PC-3 (cell line): ENCODE measurements around the gene SLC3A2. TPM values are rescaled to one million over a fixed set of nuclear protein-coding genes. Genes with fewer than 3 reads are reported as not detected.

Experiments used
- ATAC-seq: fragments of 200-7000 bp; cut with Tn5 transposase; 2 replicates; pipeline ENCODE4 v1.9.1; 2020; ENCODE audit warnings: mild to moderate bottlenecking, moderate library complexity
- BruUV-seq: library from RNA; stranded (reverse); fragments of 400-500 nt; replicated peaks from 2 replicates; lab custom pipeline; 2021; lab: Mats Ljungman, UMichigan
- CTCF ChIA-PET: fragments of 300-600 bp; sonication (Branson Sonifier 250); formaldehyde crosslinking; loops from one replicate; lab custom pipeline; 2022; ENCODE audit warnings: antibody characterized with exemption; lab: Charles Lee
- POLR2A ChIA-PET: fragments of 300-600 bp; sonication (Branson Sonifier 250); formaldehyde crosslinking; loops from one replicate; lab custom pipeline; 2022; ENCODE audit warnings: antibody characterized with exemption; ENCODE audit not compliant: unreplicated experiment; lab: Charles Lee
- DNase-seq: peaks from one replicate; pipeline ENCODE4 v3.0.0-alpha.2; 2015
- H2AFZ ChIP-seq: fragments of 300-600 bp; sonication (generic); 2 replicates; pipeline ENCODE4 v1.6.0; 2016; ENCODE audit warnings: antibody characterized with exemption, low read length
- H3F3A ChIP-seq: fragments of 300-600 bp; sonication (generic); one replicate; pipeline ENCODE4 v1.6.0; 2017; ENCODE audit warnings: antibody characterized with exemption, low read length, control low read depth, mild to moderate bottlenecking; ENCODE audit not compliant: unreplicated experiment
- H3K27ac ChIP-seq: fragments of 300-600 bp; sonication (generic); 2 replicates; pipeline ENCODE4 v1.5.1; 2016; ENCODE audit warnings: mild to moderate bottlenecking, low read length
- H3K27me3 ChIP-seq: fragments of 300-600 bp; sonication (generic); 2 replicates; pipeline ENCODE4 v1.6.1; 2016; ENCODE audit warnings: low read length, mixed read lengths
- H3K36me3 ChIP-seq: fragments of 300-600 bp; sonication (generic); 2 replicates; pipeline ENCODE4 v1.6.1; 2016; ENCODE audit warnings: low read depth, mixed run types, low read length, mixed read lengths
- H3K4me1 ChIP-seq: fragments of 300-600 bp; sonication (generic); 2 replicates; pipeline ENCODE4 v1.5.1; 2016; ENCODE audit warnings: low read length; ENCODE audit not compliant: insufficient read depth
- H3K4me2 ChIP-seq: fragments of 300-600 bp; sonication (generic); 2 replicates; pipeline ENCODE4 v1.6.0; 2016; ENCODE audit warnings: low read length
- H3K4me3 ChIP-seq: fragments of 300-600 bp; sonication (generic); 2 replicates; pipeline ENCODE4 v1.5.1; 2016; ENCODE audit warnings: mild to moderate bottlenecking, low read length, mixed read lengths
- H3K79me2 ChIP-seq: fragments of 300-600 bp; sonication (generic); 2 replicates; pipeline ENCODE4 v1.6.1; 2017; ENCODE audit warnings: low read length, mixed read lengths
- H3K9ac ChIP-seq: fragments of 300-600 bp; sonication (generic); 2 replicates; pipeline ENCODE4 v1.6.0; 2016; ENCODE audit warnings: mild to moderate bottlenecking, low read length
- H3K9me2 ChIP-seq: fragments of 300-600 bp; sonication (generic); replicated peaks from 2 replicates; pipeline ENCODE4 v1.6.1; 2016; ENCODE audit warnings: mixed run types, low read length, mixed read lengths
- H3K9me3 ChIP-seq: fragments of 300-600 bp; sonication (generic); 2 replicates; pipeline ENCODE4 v1.6.1; 2016; ENCODE audit warnings: low read length, mixed read lengths
- H4K20me1 ChIP-seq: fragments of 300-600 bp; sonication (generic); 2 replicates; pipeline ENCODE4 v1.6.1; 2016; ENCODE audit warnings: low read length, mixed read lengths
- CTCF ChIP-seq: fragments of 300-600 bp; sonication (generic); conservative IDR thresholded peaks from 2 replicates; pipeline ENCODE4 v1.5.1; 2017; ENCODE audit warnings: antibody characterized with exemption, low read depth, mild to moderate bottlenecking, low read length
- EZH2 ChIP-seq: fragments of 300-600 bp; sonication (generic); IDR thresholded peaks from one replicate; pipeline ENCODE4 v1.6.1; 2017; ENCODE audit warnings: antibody characterized with exemption, mild to moderate bottlenecking, low read length; ENCODE audit not compliant: unreplicated experiment
- EZH2phosphoT487 ChIP-seq: fragments of 300-600 bp; sonication (generic); IDR thresholded peaks from 2 replicates; pipeline ENCODE4 v1.6.1; 2018; ENCODE audit warnings: mild to moderate bottlenecking, antibody characterized with exemption, low read length, borderline replicate concordance
- intact Hi-C: fragments of 100-400 bp; cut with micrococcal nuclease; formaldehyde crosslinking; loops from 2 replicates; pipeline ENCODE4 v1.9.0; 2023
- total RNA-seq: library from RNA; depleted of rRNA; stranded (reverse); fragments of >200 nt; gene quantifications from 2 replicates; pipeline ENCODE4 v1.2.3, GENCODE V29; 2014

Gene SLC3A2
- total RNA-seq, 1 experiment from 2014 or later = 243 TPM

GRCh38 chr11:62917906-62918502, 37.3 kb downstream of the SLC3A2 start:
- H3K79me2 ChIP-seq = no peaks in the 10 kb centered on the region
- no peaks in the 10 kb centered on the region; the same call in 1 of the 2 replicates for H3K4me1 ChIP-seq
- no peak overlapping the region for H3K4me3 ChIP-seq
- H2AFZ ChIP-seq = no peak overlapping the region
- H3K36me3 ChIP-seq = no peaks in the 10 kb centered on the region
- ATAC-seq (no peak), DNase-seq (no peak)
- H3K9me3 ChIP-seq = no peaks in the 10 kb centered on the region
- no TSS peak for BruUV-seq
- no peak overlapping the region for H3K27ac ChIP-seq
- ChIA-PET CTCF (no interaction called here), POLR2A (no interaction called here)
- H3F3A ChIP-seq = no peaks in the 10 kb centered on the region
- no peak for TF ChIP-seq EZH2phosphoT487
- TF ChIP-seq CTCF = no peak
- TF ChIP-seq EZH2 = no peak
- no peak overlapping the region for H3K9ac ChIP-seq
- H3K4me2 ChIP-seq = no peak overlapping the region
- intact Hi-C loops = no loop called here
- H3K27me3 ChIP-seq = peaks cover 17% of the 10 kb centered on the region
- no peaks in the 10 kb centered on the region for H3K9me2 ChIP-seq
- no peaks in the 10 kb centered on the region for H4K20me1 ChIP-seq

GRCh38 chr11:62918531-62918930, 37.8 kb downstream of the SLC3A2 start:
- POLR2A ChIA-PET = no interaction called here

More at GRCh38 chr11:62918531-62918930, 37.8 kb downstream of the SLC3A2 start:
- ATAC-seq (no peak), DNase-seq (no peak)
- no peaks in the 10 kb centered on the region for H3K79me2 ChIP-seq
- no peaks in the 10 kb centered on the region for H4K20me1 ChIP-seq
- no peaks in the 10 kb centered on the region for H3K36me3 ChIP-seq
- H3K27ac ChIP-seq = no peak overlapping the region
- no peak overlapping the region for H3K4me2 ChIP-seq
- no peak overlapping the region for H3K9ac ChIP-seq
- H3F3A ChIP-seq = no peaks in the 10 kb centered on the region
- no peak overlapping the region for H3K4me3 ChIP-seq
- CTCF ChIA-PET = interaction anchor here (1.5 kb wide), 1 partner anchor 10 kb away, joined by 4 read pairs; no protein-coding TSS in a partner anchor
- BruUV-seq = no TSS peak
- intact Hi-C loops = no loop called here
- H3K9me2 ChIP-seq = no peaks in the 10 kb centered on the region
- H3K4me1 ChIP-seq = no peaks in the 10 kb centered on the region; the same call in 1 of the 2 replicates
- no peak overlapping the region for H2AFZ ChIP-seq
- H3K9me3 ChIP-seq = no peaks in the 10 kb centered on the region
- peaks cover 17% of the 10 kb centered on the region for H3K27me3 ChIP-seq
- TF ChIP-seq CTCF (no peak), EZH2 (no peak), EZH2phosphoT487 (no peak)
